Measurements from ENCODE around the gene HDGF. TPM values are rescaled to one million over a fixed set of nuclear protein-coding genes. Genes with fewer than 3 reads are reported as not detected.

Gene HDGF
- total and polyA plus RNA-seq, 2 donors (not counting 3 experiments of a cell fraction or from before 2014, with no cell fraction given) = 95.1 to 298 TPM

DNA sequence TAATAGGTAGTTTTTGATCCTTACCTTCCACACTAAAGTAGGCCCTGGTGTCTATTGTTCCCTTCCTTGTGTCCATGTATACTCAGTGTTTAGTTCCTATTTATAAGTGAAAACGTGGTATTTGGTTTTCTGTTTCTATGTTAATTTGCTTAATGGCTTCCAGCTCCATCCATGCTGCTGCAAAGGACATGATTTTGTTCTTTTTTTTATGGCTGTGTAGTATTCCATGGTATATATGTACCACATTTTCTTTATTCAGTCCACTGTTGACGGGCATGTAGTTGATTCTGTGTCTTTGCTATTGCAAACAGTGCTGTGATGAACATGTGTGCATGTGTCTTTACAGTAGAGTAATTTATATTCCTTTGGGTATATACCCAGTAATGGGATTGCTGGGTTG, 36.7 kb upstream of the HDGF start:
- Histone ChIP-seq H3K4me3 (replicated peaks in 1 of 3; ENCODE audit: insufficient read depth in 1 of 3, low read depth in 1 of 3, low read length in 3 of 3) (no peak overlapping the region), H3K79me2 (ENCODE audit: control insufficient read depth, insufficient read depth, low read length) (peaks cover 8% of the 10 kb centered on the region), H3K27ac (ENCODE audit: insufficient read depth, low read depth, low read length) (no peak overlapping the region), H3K4me2 (ENCODE audit: insufficient read depth, low read length) (no peak overlapping the region), H3K9me1 (replicated peaks; ENCODE audit: control insufficient read depth, extremely low read depth, insufficient read depth, low read length) (no peaks in the 10 kb centered on the region), H3K36me3 (ENCODE audit: control insufficient read depth in 2 of 2, extremely low read depth in 1 of 2, insufficient read depth in 2 of 2, low read length in 2 of 2) (peaks cover 2 to 30% of the 10 kb centered on the region in 2 experiments), H3K9ac (replicated peaks; ENCODE audit: extremely low read depth, insufficient read depth, low read length) (no peak overlapping the region), H2AFZ (ENCODE audit: low read depth, low read length) (no peak overlapping the region), H3K9me3 (replicated peaks; ENCODE audit: control insufficient read depth, insufficient read depth, low read length) (no peaks in the 10 kb centered on the region), H3K4me1 (ENCODE audit: control insufficient read depth, extremely low read depth, insufficient read depth, low read length) (no peaks in the 10 kb centered on the region), H3K27me3 (ENCODE audit: control insufficient read depth in 2 of 2, insufficient read depth in 2 of 2, low read length in 2 of 2) (no peaks in the 10 kb centered on the region), H4K20me1 (replicated peaks; ENCODE audit: control insufficient read depth, extremely low read depth, insufficient read depth, low read length) (no peaks in the 10 kb centered on the region)
- DNase-seq (ENCODE audit: low read depth, low spot score) (no peak), FAIRE-seq (no peak)
- dilution Hi-C loops (cut with MboI; ENCODE audit: extremely low pct_ligation_motif_present, low sequenced_read_pairs) (no loop called here), intact Hi-C loops (cut with micrococcal nuclease) (no loop called here)
- ChIA-PET POLR2A (interaction anchor here (0.5 kb wide), 1 partner anchor 74 kb away, joined by 6 read pairs; no protein-coding TSS in a partner anchor), CTCF (interaction anchor here (0.7 to 5.4 kb wide), 3 partner anchors 8 to 72 kb away, joined by 3 to 26 read pairs (median 3); no protein-coding TSS in a partner anchor)
- no TSS peak for BruUV-seq (replicated peaks)
- TF ChIP-seq POLR2AphosphoS5 (IDR thresholded peaks at IDR 0.05; ENCODE audit: insufficient read depth, low read depth, low read length) (no peak), JUN (IDR thresholded peaks at IDR 0.05; ENCODE audit: borderline replicate concordance, insufficient read depth, insufficient read length, low read depth) (no peak), GATA2 (IDR thresholded peaks at IDR 0.05; ENCODE audit: insufficient read depth, insufficient read length, low read depth, low read length) (no peak), FOS (IDR thresholded peaks at IDR 0.05; ENCODE audit: borderline replicate concordance, insufficient read depth, low read length) (no peak), CTCF (IDR thresholded peaks at IDR 0.05; ENCODE audit: extremely low read depth in 1 of 2, insufficient read depth in 1 of 2, low read depth in 1 of 2, low read length in 2 of 2) (no peak)

- no peak for TF ChIP-seq POLR2AphosphoS5 (IDR thresholded peaks at IDR 0.05; ENCODE audit: insufficient read depth, low read depth, low read length)
- no peak for TF ChIP-seq MAX (IDR thresholded peaks at IDR 0.05; ENCODE audit: insufficient read depth, insufficient read length)
- no peak for TF ChIP-seq MYC (IDR thresholded peaks at IDR 0.05; ENCODE audit: low read depth, low read length)
- TF ChIP-seq JUN (IDR thresholded peaks at IDR 0.05; ENCODE audit: borderline replicate concordance, insufficient read depth, insufficient read length, low read depth) = no peak
- TF ChIP-seq EZH2 (IDR thresholded peaks at IDR 0.05; ENCODE audit: borderline replicate concordance, low read depth, low read length, severe bottlenecking) = no peak
- TF ChIP-seq CTCF (IDR thresholded peaks at IDR 0.05; ENCODE audit: extremely low read depth in 1 of 2, insufficient read depth in 1 of 2, low read depth in 1 of 2, low read length in 2 of 2) = no peak
- TF ChIP-seq FOS (IDR thresholded peaks at IDR 0.05; ENCODE audit: borderline replicate concordance, insufficient read depth, low read length) = no peak
- TF ChIP-seq POLR2A (IDR thresholded peaks at IDR 0.05; ENCODE audit: low read depth, low read length) = no peak
- no peak for TF ChIP-seq GATA2 (IDR thresholded peaks at IDR 0.05; ENCODE audit: insufficient read depth, insufficient read length, low read depth, low read length)
- Histone ChIP-seq H3K27me3 (ENCODE audit: control insufficient read depth in 2 of 2, insufficient read depth in 2 of 2, low read length in 2 of 2) (no peaks in the 10 kb centered on the region), H3K4me1 (ENCODE audit: control insufficient read depth, extremely low read depth, insufficient read depth, low read length) (peaks cover under 1% of the 10 kb centered on the region), H3K9me1 (replicated peaks; ENCODE audit: control insufficient read depth, extremely low read depth, insufficient read depth, low read length) (no peaks in the 10 kb centered on the region), H3K4me3 (replicated peaks in 1 of 3; ENCODE audit: insufficient read depth in 1 of 3, low read depth in 1 of 3, low read length in 3 of 3) (no peak overlapping the region), H3K36me3 (ENCODE audit: control insufficient read depth in 2 of 2, extremely low read depth in 1 of 2, insufficient read depth in 2 of 2, low read length in 2 of 2) (peaks cover 4 to 21% of the 10 kb centered on the region in 2 experiments), H4K20me1 (replicated peaks; ENCODE audit: control insufficient read depth, extremely low read depth, insufficient read depth, low read length) (peaks cover 3% of the 10 kb centered on the region), H3K9me3 (replicated peaks; ENCODE audit: control insufficient read depth, insufficient read depth, low read length) (no peaks in the 10 kb centered on the region), H3K4me2 (ENCODE audit: insufficient read depth, low read length) (no peak overlapping the region), H3K9ac (replicated peaks; ENCODE audit: extremely low read depth, insufficient read depth, low read length) (no peak overlapping the region), H2AFZ (ENCODE audit: low read depth, low read length) (no peak overlapping the region), H3K79me2 (ENCODE audit: control insufficient read depth, insufficient read depth, low read length) (peaks cover 19% of the 10 kb centered on the region), H3K27ac (ENCODE audit: insufficient read depth, low read depth, low read length) (no peak overlapping the region)
- DNase-seq (ENCODE audit: low read depth, low spot score) (no peak), FAIRE-seq (no peak)
- dilution Hi-C loops (cut with MboI; ENCODE audit: extremely low pct_ligation_motif_present, low sequenced_read_pairs) (no loop called here), intact Hi-C loops (cut with micrococcal nuclease) (no loop called here)
- ChIA-PET POLR2A (no interaction called here), CTCF (interaction anchor here (1.2 to 2.8 kb wide), 4 partner anchors 15 to 103 kb away, joined by 3 to 7 read pairs (median 4); partner anchors contain the start of gene NTRK1)
- BruUV-seq (replicated peaks) = TSS peak; percentile 49
These were observed 35.2 kb upstream of the HDGF start for GRCh38 chr1:156786640-156787039.

All from endothelial cell of umbilical vein (primary cell).